Keratinocyte (primary cell): ENCODE measurements around the gene SIAH2. TPM values are rescaled to one million over a fixed set of nuclear protein-coding genes. Genes with fewer than 3 reads are reported as not detected.

Experiments
- DNase-seq: peaks from one replicate; pipeline ENCODE4 v3.0.0-alpha.2; 2011; ENCODE audit warnings: low read depth, missing footprints, low spot score
- FAIRE-seq: peaks from 2 replicates; lab custom pipeline; 2011; peaks lifted over from hg19 to GRCh38; lab: Jason Lieb, UNC
- H2AFZ ChIP-seq: 2 replicates; pipeline ENCODE4 v1.6.0; 2012; ENCODE audit warnings: low read length, control low read depth, inconsistent platforms; ENCODE audit not compliant: control insufficient read depth
- H3K27ac ChIP-seq: 2 replicates; pipeline ENCODE4 v1.5.1; 2011; ENCODE audit warnings: low read length; ENCODE audit not compliant: control insufficient read depth, insufficient read depth
- H3K27me3 ChIP-seq: 3 replicates; pipeline ENCODE4 v1.6.0; 2011; ENCODE audit warnings: low read length; ENCODE audit not compliant: control insufficient read depth, insufficient read depth; ENCODE audit errors: extremely low read depth
- H3K36me3 ChIP-seq, 2 experiments: 2 replicates in 1 of 2; 3 replicates in 1 of 2; pipeline ENCODE4 v1.5.1; 2011; ENCODE audit warnings: low read length in 2 of 2, mild to moderate bottlenecking in 1 of 2; ENCODE audit not compliant: control insufficient read depth in 2 of 2, insufficient read depth in 2 of 2; ENCODE audit errors: extremely low read depth in 1 of 2
- H3K4me1 ChIP-seq: 3 replicates; pipeline ENCODE4 v1.5.1; 2011; ENCODE audit warnings: low read length; ENCODE audit not compliant: control insufficient read depth, insufficient read depth; ENCODE audit errors: extremely low read depth
- H3K4me2 ChIP-seq: 3 replicates; pipeline ENCODE4 v1.6.0; 2011; ENCODE audit warnings: low read depth, low read length; ENCODE audit not compliant: control insufficient read depth, insufficient read depth; ENCODE audit errors: extremely low read depth
- H3K4me3 ChIP-seq, 3 experiments: fragments of 200-600 bp in 1 of 3; sonication (generic) in 1 of 3; 2 replicates in 2 of 3; 3 replicates in 1 of 3; pipeline ENCODE4 v1.5.1; 2011 to 2016; ENCODE audit warnings: low read length in 3 of 3, mild to moderate bottlenecking in 3 of 3, control low read depth in 2 of 3, inconsistent platforms in 1 of 3, low read depth in 1 of 3, mixed read lengths in 1 of 3, mixed run types in 1 of 3, moderate library complexity in 1 of 3; ENCODE audit not compliant: control insufficient read depth in 2 of 3, insufficient read depth in 2 of 3; ENCODE audit errors: extremely low read depth in 1 of 3
- H3K79me2 ChIP-seq: 2 replicates; pipeline ENCODE4 v1.6.0; 2012; ENCODE audit warnings: low read length; ENCODE audit not compliant: control insufficient read depth, insufficient read depth
- H3K9ac ChIP-seq: 3 replicates; pipeline ENCODE4 v1.6.0; 2011; ENCODE audit warnings: low read length; ENCODE audit not compliant: control insufficient read depth, insufficient read depth; ENCODE audit errors: extremely low read depth
- H3K9me1 ChIP-seq: 3 replicates; pipeline ENCODE4 v1.6.0; 2011; ENCODE audit warnings: low read length; ENCODE audit not compliant: control insufficient read depth, insufficient read depth; ENCODE audit errors: extremely low read depth
- H3K9me3 ChIP-seq: 2 replicates; pipeline ENCODE4 v1.5.1; 2012; ENCODE audit warnings: low read depth, low read length; ENCODE audit not compliant: control insufficient read depth
- H4K20me1 ChIP-seq: 3 replicates; pipeline ENCODE4 v1.6.0; 2011; ENCODE audit warnings: low read length; ENCODE audit not compliant: control insufficient read depth, insufficient read depth; ENCODE audit errors: extremely low read depth
- CTCF ChIP-seq, 3 experiments: IDR thresholded peaks in 1 of 3; conservative IDR thresholded peaks in 1 of 3; optimal IDR thresholded peaks in 1 of 3; 2 replicates in 2 of 3; 3 replicates in 1 of 3; pipeline versions ENCODE3 to v1.5.1; 2011; ENCODE audit warnings: low read length in 3 of 3, mild to moderate bottlenecking in 3 of 3, moderate library complexity in 2 of 3, control low read depth in 1 of 3, inconsistent platforms in 1 of 3; ENCODE audit not compliant: insufficient read depth in 2 of 3; ENCODE audit errors: extremely low read depth in 1 of 3
- EZH2 ChIP-seq: IDR thresholded peaks from one replicate; pipeline ENCODE4 v1.6.1; 2012; ENCODE audit warnings: inconsistent platforms, mild to moderate bottlenecking, low read length, moderate library complexity
- dilution Hi-C: fragments of 300-500 bp; cut with MboI; formaldehyde crosslinking; loops from one replicate; pipeline ENCODE4 v1.7.0; 2020; ENCODE audit warnings: low sequenced_read_pairs; ENCODE audit not compliant: extremely low pct_ligation_motif_present
- polyA plus RNA-seq, 5 experiments: library from polyadenylated mRNA; depleted of rRNA in 3 of 5; stranded (reverse) in 3 of 5; stranded (forward) in 1 of 5; unstranded in 1 of 5; fragments of >200 nt; gene quantifications; 1 replicate in 1 of 5; 2 replicates in 3 of 5; 3 replicates in 1 of 5; pipeline versions ENCODE4 v1.2.1 to v1.2.3, GENCODE V29; 2011 to 2012; ENCODE audit warnings: missing spikeins in 2 of 5, low read depth in 1 of 5, low replicate concordance in 1 of 5

The SIAH2 gene
- polyA plus RNA-seq, 1 donor (not counting 4 experiments of a cell fraction or from before 2014, with no cell fraction given) = 44.8 TPM

GRCh38 chr3:150787741-150788370, 24.9 kb upstream of the SIAH2 start:
- H3K79me2 ChIP-seq = no peaks in the 10 kb centered on the region
- no peaks in the 10 kb centered on the region for H3K9me1 ChIP-seq
- peak overlapping the region; percentile 11 for H2AFZ ChIP-seq
- H4K20me1 ChIP-seq = no peaks in the 10 kb centered on the region
- H3K4me1 ChIP-seq = peaks cover 28% of the 10 kb centered on the region
- no peak overlapping the region for H3K4me3 ChIP-seq
- FAIRE-seq (peak; percentile 58), DNase-seq (no peak)
- no peak overlapping the region for H3K27ac ChIP-seq
- H3K9ac ChIP-seq = no peak overlapping the region
- peak; percentile 88 to 97 (median 96) for TF ChIP-seq CTCF (optimal IDR thresholded peaks at IDR 0.05 in 1 of 3, IDR thresholded peaks at IDR 0.05 in 1 of 3, conservative IDR thresholded peaks at IDR 0.05 in 1 of 3; ENCODE audit: extremely low read depth in 1 of 3, insufficient read depth in 2 of 3, low read length in 3 of 3)
- no peak for TF ChIP-seq EZH2
- H3K27me3 ChIP-seq = no peaks in the 10 kb centered on the region
- no peak overlapping the region for H3K4me2 ChIP-seq
- no peaks in the 10 kb centered on the region for H3K9me3 ChIP-seq
- H3K36me3 ChIP-seq = no peaks in the 10 kb centered on the region
- dilution Hi-C loops = no loop called here

- Histone ChIP-seq H2AFZ (no peak overlapping the region), H3K4me1 (peaks cover 28% of the 10 kb centered on the region), H3K4me2 (peak overlapping the region; percentile 57), H3K9me1 (no peaks in the 10 kb centered on the region), H4K20me1 (no peaks in the 10 kb centered on the region), H3K4me3 (no peak overlapping the region), H3K27me3 (no peaks in the 10 kb centered on the region), H3K36me3 (no peaks in the 10 kb centered on the region), H3K9me3 (no peaks in the 10 kb centered on the region), H3K27ac (peak overlapping the region; percentile 17), H3K9ac (no peak overlapping the region), H3K79me2 (no peaks in the 10 kb centered on the region)
- TF ChIP-seq EZH2 = no peak
- TF ChIP-seq CTCF (optimal IDR thresholded peaks at IDR 0.05 in 1 of 3, IDR thresholded peaks at IDR 0.05 in 1 of 3, conservative IDR thresholded peaks at IDR 0.05 in 1 of 3; ENCODE audit: extremely low read depth in 1 of 3, insufficient read depth in 2 of 3, low read length in 3 of 3) = no peak
- DNase-seq (no peak), FAIRE-seq (peak; percentile 39)
- dilution Hi-C loops = no loop called here
These were observed 23.8 kb upstream of the SIAH2 start for GRCh38 chr3:150786791-150787190.
